ENCODE results near the gene ATF1.
A peak's percentile ranks its signal among the peaks of the same experiment; 100 is the strongest.

ATF1 gene

DNA sequence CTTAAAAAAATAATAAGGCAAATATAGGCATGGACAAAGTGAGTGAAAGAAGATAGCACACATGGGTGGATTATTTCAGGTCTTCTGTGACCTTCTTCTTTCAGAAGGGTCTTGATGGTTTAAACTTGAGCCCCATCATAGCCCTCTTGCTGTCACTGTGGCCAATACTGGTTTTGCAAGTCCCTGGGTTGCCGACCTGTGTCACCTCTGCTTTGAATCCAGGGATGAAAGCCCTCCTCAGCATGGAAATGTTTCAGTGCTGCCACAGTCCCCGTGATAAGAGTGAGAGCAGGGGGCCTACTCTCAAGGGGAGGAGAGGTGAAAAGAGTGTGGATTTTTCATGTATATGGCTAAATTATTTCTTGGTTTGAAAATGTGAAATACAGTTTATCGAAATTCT is 30.2 kb upstream of the ATF1 start:
- DNase-seq, result no peak
- H3K4me3 ChIP-seq (ENCODE audit: low read depth, low read length), result no peak overlapping the region
- no peak overlapping the region for H3K27ac ChIP-seq
- H3K36me3 ChIP-seq (replicated peaks), result peaks cover 11% of the 10 kb centered on the region
- TF ChIP-seq, protein P1, sequence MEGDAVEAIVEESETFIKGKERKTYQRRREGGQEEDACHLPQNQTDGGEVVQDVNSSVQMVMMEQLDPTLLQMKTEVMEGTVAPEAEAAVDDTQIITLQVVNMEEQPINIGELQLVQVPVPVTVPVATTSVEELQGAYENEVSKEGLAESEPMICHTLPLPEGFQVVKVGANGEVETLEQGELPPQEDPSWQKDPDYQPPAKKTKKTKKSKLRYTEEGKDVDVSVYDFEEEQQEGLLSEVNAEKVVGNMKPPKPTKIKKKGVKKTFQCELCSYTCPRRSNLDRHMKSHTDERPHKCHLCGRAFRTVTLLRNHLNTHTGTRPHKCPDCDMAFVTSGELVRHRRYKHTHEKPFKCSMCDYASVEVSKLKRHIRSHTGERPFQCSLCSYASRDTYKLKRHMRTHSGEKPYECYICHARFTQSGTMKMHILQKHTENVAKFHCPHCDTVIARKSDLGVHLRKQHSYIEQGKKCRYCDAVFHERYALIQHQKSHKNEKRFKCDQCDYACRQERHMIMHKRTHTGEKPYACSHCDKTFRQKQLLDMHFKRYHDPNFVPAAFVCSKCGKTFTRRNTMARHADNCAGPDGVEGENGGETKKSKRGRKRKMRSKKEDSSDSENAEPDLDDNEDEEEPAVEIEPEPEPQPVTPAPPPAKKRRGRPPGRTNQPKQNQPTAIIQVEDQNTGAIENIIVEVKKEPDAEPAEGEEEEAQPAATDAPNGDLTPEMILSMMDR (IDR thresholded peaks at IDR 0.05; ENCODE audit: low read depth, low read length, missing control alignments), result no peak
- in situ Hi-C loops (cut with HindIII; ENCODE audit: low pct_ligation_motif_present, low sequenced_read_pairs), result no loop called here
- H3K27me3 ChIP-seq (replicated peaks), result no peaks in the 10 kb centered on the region

DNA sequence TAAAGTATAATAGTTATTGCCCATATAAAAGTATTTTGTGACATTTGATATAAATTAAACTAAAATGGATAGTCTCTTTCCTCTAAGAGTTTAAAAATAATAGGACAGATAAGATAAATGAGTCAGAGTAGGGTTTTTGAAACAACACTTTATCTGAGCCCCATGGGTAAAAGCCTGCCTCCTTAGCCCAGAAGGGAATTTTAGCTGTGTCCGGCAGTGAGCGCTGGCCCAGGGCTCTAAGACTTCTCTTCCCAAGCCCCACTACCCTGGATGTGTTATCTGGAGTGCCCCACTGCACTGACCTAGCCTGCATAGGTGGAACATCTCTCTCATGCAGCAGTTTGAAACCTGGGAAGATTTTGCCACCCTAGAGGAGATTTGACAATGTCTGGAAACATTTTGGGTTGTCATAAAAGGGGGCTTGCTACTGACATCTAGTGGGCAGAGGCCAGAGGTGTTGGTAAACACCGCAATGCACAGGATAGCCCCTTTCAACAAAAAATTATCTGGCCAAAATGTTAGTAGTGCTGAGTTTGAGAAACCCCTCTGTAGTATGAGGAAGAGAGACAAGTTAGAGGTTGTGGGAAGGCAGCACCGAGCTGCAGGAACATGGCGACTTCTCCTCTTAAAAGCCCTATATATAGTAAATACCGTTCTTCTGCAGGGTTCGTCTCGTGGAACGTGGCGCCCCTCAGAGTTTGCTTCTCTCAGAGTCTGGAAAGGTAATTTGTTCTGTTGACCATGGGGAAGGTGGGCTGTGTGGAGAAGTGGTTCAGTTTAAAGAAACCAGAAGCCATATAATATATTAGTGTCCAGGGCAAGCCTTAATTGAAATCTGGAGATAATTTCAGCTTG is 29.3 kb upstream of the ATF1 start:
- in situ Hi-C loops (cut with HindIII; ENCODE audit: low pct_ligation_motif_present, low sequenced_read_pairs), result no loop called here
- Histone ChIP-seq H3K27ac (no peak overlapping the region), H3K36me3 (replicated peaks) (peaks cover 17% of the 10 kb centered on the region), H3K4me3 (ENCODE audit: low read depth, low read length) (no peak overlapping the region), H3K27me3 (replicated peaks) (no peaks in the 10 kb centered on the region)
- TF ChIP-seq, protein P1 (IDR thresholded peaks at IDR 0.05; ENCODE audit: low read depth, low read length, missing control alignments), result peak; percentile 84
- DNase-seq, result no peak

DNA sequence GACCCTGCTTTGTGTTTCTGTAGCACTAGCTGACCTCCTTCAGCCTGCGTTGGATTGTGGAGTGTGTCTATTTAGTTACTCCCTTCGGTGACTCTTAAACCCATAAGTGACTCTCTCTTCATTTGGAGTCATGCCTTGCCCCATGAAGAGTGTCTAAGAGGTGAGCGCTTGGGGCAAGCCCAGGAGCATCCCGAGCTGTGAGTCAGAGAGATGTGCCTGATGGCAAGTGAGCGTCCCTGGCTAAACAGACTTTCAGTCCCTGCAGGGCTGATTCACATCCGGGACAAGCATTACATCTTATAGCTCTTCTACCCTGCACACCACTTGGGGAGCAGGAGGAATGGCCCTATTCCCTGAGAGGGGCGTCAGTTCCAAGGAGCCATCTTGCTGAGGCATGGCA is 24.3 kb upstream of the ATF1 start:
- Histone ChIP-seq H3K27me3 (replicated peaks) (no peaks in the 10 kb centered on the region), H3K4me3 (ENCODE audit: low read depth, low read length) (no peak overlapping the region), H3K36me3 (replicated peaks) (peaks cover 37% of the 10 kb centered on the region), H3K27ac (no peak overlapping the region)
- in situ Hi-C loops (cut with HindIII; ENCODE audit: low pct_ligation_motif_present, low sequenced_read_pairs), result no loop called here
- TF ChIP-seq, protein P1 (IDR thresholded peaks at IDR 0.05; ENCODE audit: low read depth, low read length, missing control alignments), result no peak
- DNase-seq, result no peak

DNA sequence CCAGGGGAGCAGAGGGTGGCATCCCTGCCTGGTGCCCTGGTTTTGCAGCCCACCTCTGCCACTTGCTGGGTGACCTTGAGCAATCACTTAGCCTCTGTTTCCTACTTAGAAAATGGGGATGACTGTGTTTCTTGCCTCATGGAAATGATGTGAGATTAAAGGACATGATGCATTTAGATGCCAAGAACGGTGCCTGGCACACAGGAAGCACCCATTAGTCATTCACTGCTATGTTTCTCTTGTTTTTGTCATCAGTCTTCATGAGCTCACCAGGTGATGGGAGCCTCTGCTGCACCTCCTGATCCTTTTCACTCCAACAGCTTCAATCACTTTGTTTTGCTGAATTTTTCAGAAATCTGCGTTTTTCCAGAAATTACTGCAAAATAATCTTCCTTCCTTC is 23.6 kb upstream of the ATF1 start:
- H3K36me3 ChIP-seq (replicated peaks), result peaks cover 40% of the 10 kb centered on the region
- in situ Hi-C loops (cut with HindIII; ENCODE audit: low pct_ligation_motif_present, low sequenced_read_pairs), result no loop called here
- TF ChIP-seq, protein P1 (IDR thresholded peaks at IDR 0.05; ENCODE audit: low read depth, low read length, missing control alignments), result no peak
- H3K27ac ChIP-seq, result no peak overlapping the region
- no peak overlapping the region for H3K4me3 ChIP-seq (ENCODE audit: low read depth, low read length)
- no peaks in the 10 kb centered on the region for H3K27me3 ChIP-seq (replicated peaks)
- no peak for DNase-seq

DNA sequence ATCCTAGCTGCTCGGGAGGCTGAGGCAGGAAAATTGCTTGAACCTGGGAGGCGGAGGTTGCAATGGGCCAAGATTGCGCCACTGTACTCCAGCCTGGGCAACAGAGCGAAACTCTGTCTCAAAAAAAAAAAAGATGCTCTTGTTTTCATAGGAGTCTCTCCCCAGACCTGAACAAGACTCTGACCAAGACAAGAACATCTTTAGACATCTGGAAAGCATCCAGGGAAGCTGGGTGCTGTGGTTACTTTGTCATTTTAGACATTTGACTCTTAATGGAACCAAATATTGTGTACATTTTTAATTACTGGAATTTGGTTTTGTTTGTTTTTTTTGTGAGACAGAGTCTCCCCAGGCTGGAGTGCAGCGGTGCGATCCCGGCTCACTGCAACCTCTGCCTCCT is 21.1 kb upstream of the ATF1 start:
- H3K27ac ChIP-seq, result no peak overlapping the region
- no peak overlapping the region for H3K4me3 ChIP-seq (ENCODE audit: low read depth, low read length)
- H3K27me3 ChIP-seq (replicated peaks), result no peaks in the 10 kb centered on the region
- TF ChIP-seq, protein P1 (IDR thresholded peaks at IDR 0.05; ENCODE audit: low read depth, low read length, missing control alignments), result no peak
- H3K36me3 ChIP-seq (replicated peaks), result peaks cover 38% of the 10 kb centered on the region
- in situ Hi-C loops (cut with HindIII; ENCODE audit: low pct_ligation_motif_present, low sequenced_read_pairs), result no loop called here
- DNase-seq, result no peak

DNA sequence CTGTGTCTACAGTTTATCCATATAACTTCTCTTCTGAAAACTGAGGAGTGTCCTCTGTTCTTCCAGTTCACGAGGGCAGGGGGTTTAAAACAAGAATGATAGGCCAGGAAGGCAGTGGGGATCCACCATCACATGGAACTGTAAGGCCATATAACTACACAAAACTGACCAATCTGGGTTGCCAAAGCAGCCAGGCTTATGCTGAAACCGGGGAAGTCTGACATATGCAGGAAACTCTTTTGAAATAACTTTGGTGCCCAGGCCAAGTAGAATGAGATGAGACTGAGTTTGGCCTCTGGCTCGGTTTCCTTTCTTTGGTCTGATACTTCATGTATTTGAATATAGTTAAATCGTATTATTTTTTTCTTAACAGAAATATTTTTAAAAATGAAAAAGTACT is 18.0 kb upstream of the ATF1 start:
- Histone ChIP-seq H3K4me3 (ENCODE audit: low read depth, low read length) (no peak overlapping the region), H3K27me3 (replicated peaks) (no peaks in the 10 kb centered on the region), H3K27ac (no peak overlapping the region), H3K36me3 (replicated peaks) (peaks cover 14% of the 10 kb centered on the region)
- in situ Hi-C loops (cut with HindIII; ENCODE audit: low pct_ligation_motif_present, low sequenced_read_pairs), result no loop called here
- DNase-seq, result no peak
- TF ChIP-seq, protein P1 (IDR thresholded peaks at IDR 0.05; ENCODE audit: low read depth, low read length, missing control alignments), result no peak
